HG03045 (cell line): Measurements from ENCODE around the gene NSMCE1.
"Not testable (repeated sequence)": the region's sequence is repeated elsewhere in the genome, so short reads cannot be mapped to it uniquely, and the experiment has no call there.

Source experiments
- ATAC-seq: cut with Tn5 transposase; IDR thresholded peaks from one replicate; pipeline ENCODE4 v1.9.1; 2021; ENCODE audit warnings: mild to moderate bottlenecking, moderate library complexity; ENCODE audit not compliant: unreplicated experiment

Gene NSMCE1

GRCh38 chr16:27303256-27304100, 34.9 kb upstream of the NSMCE1 start:
- ATAC-seq, result no peak

GRCh38 chr16:27302126-27302525, 33.6 kb upstream of the NSMCE1 start:
- ATAC-seq, result no peak

- no peak for ATAC-seq
These were observed 32.8 kb upstream of the NSMCE1 start for GRCh38 chr16:27301236-27301861.

- no peak for ATAC-seq
These were observed 29.6 kb upstream of the NSMCE1 start for GRCh38 chr16:27298132-27298531.

GRCh38 chr16:27293343-27293742, 24.8 kb upstream of the NSMCE1 start:
- ATAC-seq, result no peak

- no peak for ATAC-seq
These were observed 23.2 kb upstream of the NSMCE1 start for GRCh38 chr16:27291722-27292240.

GRCh38 chr16:27291106-27291505, 22.5 kb upstream of the NSMCE1 start:
- no peak for ATAC-seq

- ATAC-seq, result no peak
These were observed 22.0 kb upstream of the NSMCE1 start for GRCh38 chr16:27290562-27290961.

- no peak for ATAC-seq
These were observed 21.1 kb upstream of the NSMCE1 start for GRCh38 chr16:27289669-27290068.

GRCh38 chr16:27288313-27288712, 19.7 kb upstream of the NSMCE1 start:
- ATAC-seq, result not testable (repeated sequence)

- ATAC-seq, result no peak
These were observed 19.3 kb upstream of the NSMCE1 start for GRCh38 chr16:27287887-27288286.

GRCh38 chr16:27287051-27287811, 18.7 kb upstream of the NSMCE1 start:
- ATAC-seq, result no peak

- no peak for ATAC-seq
These were observed 17.9 kb upstream of the NSMCE1 start for GRCh38 chr16:27286451-27286850.

GRCh38 chr16:27285676-27286196, 17.2 kb upstream of the NSMCE1 start:
- ATAC-seq, result no peak

GRCh38 chr16:27284865-27285675, 16.5 kb upstream of the NSMCE1 start:
- no peak for ATAC-seq

- no peak for ATAC-seq
These were observed 12.7 kb upstream of the NSMCE1 start for GRCh38 chr16:27281243-27281642.

- ATAC-seq, result no peak
These were observed 6.8 kb upstream of the NSMCE1 start for GRCh38 chr16:27275394-27275793.

- not testable (repeated sequence) for ATAC-seq
These were observed 5.9 kb upstream of the NSMCE1 start for GRCh38 chr16:27274424-27274874.

- no peak for ATAC-seq
These were observed 5.3 kb upstream of the NSMCE1 start for GRCh38 chr16:27273670-27274423.

GRCh38 chr16:27273330-27273669, 4.7 kb upstream of the NSMCE1 start:
- no peak for ATAC-seq
